Ovary (tissue), 3 donors: Measurements from ENCODE around the gene SORBS1.

Experiments used
- CTCF ChIP-seq, 3 donors: fragments of 450-650 bp in 2 of 3; fragments of 200-600 bp in 1 of 3; IDR thresholded peaks; one replicate each; pipeline versions ENCODE4 v1.5.1 to v1.8.0; 2016 to 2022; ENCODE audit warnings: antibody characterized with exemption in 3 of 3, mild to moderate bottlenecking in 1 of 3
- POLR2A ChIP-seq: fragments of 450-650 bp; IDR thresholded peaks from one replicate; pipeline ENCODE4 v1.6.1; 2017; ENCODE audit warnings: antibody characterized with exemption, mild to moderate bottlenecking, moderate library complexity
- donor health status: DM: no; HTN: no; CAD: no.

GRCh38 chr10:95405655-95406054 is 155.5 kb downstream of the SORBS1 start:
- no peak for TF ChIP-seq CTCF (IDR thresholded peaks at IDR 0.05)
- no peak for TF ChIP-seq POLR2A
